ENCODE measurements around the gene IRAK2. TPM values are rescaled to one million over a fixed set of nuclear protein-coding genes. Genes with fewer than 3 reads are reported as not detected.

Gene IRAK2
- total RNA-seq, 1 donor from 2014 or later: 2.0 TPM

GRCh38 chr3:10187944-10188343, 23.2 kb downstream of the IRAK2 start:
- FAIRE-seq (no peak), DNase-seq (ENCODE audit: low read depth) (no peak)
- Histone ChIP-seq H3K79me2 (ENCODE audit: insufficient read depth, low read length) (no peaks in the 10 kb centered on the region), H3K27me3 (ENCODE audit: insufficient read depth, low read length) (no peaks in the 10 kb centered on the region), H3K4me3 (ENCODE audit: insufficient read depth, low read depth, low read length) (no peak overlapping the region), H3K36me3 (ENCODE audit: insufficient read depth, low read length) (no peaks in the 10 kb centered on the region), H3K27ac (ENCODE audit: low read depth, low read length) (no peak overlapping the region), H3K9me3 (ENCODE audit: insufficient read depth, low read depth, low read length) (no peaks in the 10 kb centered on the region), H2AFZ (ENCODE audit: low read depth, low read length) (no peak overlapping the region), H4K20me1 (ENCODE audit: insufficient read depth, low read length) (no peaks in the 10 kb centered on the region), H3K4me1 (ENCODE audit: insufficient read depth, low read length) (peaks cover 24% of the 10 kb centered on the region), H3K4me2 (ENCODE audit: low read length) (no peak overlapping the region), H3K9ac (ENCODE audit: low read length) (no peak overlapping the region)
- Mint-ChIP-seq H3K4me1 (ENCODE audit: low read depth, unreplicated experiment) (peaks cover 28% of the 10 kb centered on the region), H3K9me3 (ENCODE audit: unreplicated experiment) (no peaks in the 10 kb centered on the region), H3K36me3 (ENCODE audit: low read depth, unreplicated experiment) (peaks cover 3% of the 10 kb centered on the region), H3K27ac (ENCODE audit: unreplicated experiment) (no peak overlapping the region), H3K27me3 (ENCODE audit: low read depth, unreplicated experiment) (no peaks in the 10 kb centered on the region), H3K4me3 (ENCODE audit: unreplicated experiment) (no peak overlapping the region)
- no peak for TF ChIP-seq CTCF (IDR thresholded peaks at IDR 0.05; ENCODE audit: insufficient read depth, low read depth, low read length)
- TF ChIP-seq EZH2 (IDR thresholded peaks at IDR 0.05; ENCODE audit: insufficient read depth, low read length): no peak

GRCh38 chr3:10188804-10189556, 24.3 kb downstream of the IRAK2 start:
- no peak overlapping the region for H3K27ac Mint-ChIP-seq (ENCODE audit: unreplicated experiment)
- Histone ChIP-seq H4K20me1 (ENCODE audit: insufficient read depth, low read length) (no peaks in the 10 kb centered on the region), H2AFZ (ENCODE audit: low read depth, low read length) (no peak overlapping the region), H3K79me2 (ENCODE audit: insufficient read depth, low read length) (no peaks in the 10 kb centered on the region), H3K4me3 (ENCODE audit: insufficient read depth, low read depth, low read length) (no peak overlapping the region), H3K9me3 (ENCODE audit: insufficient read depth, low read depth, low read length) (no peaks in the 10 kb centered on the region), H3K27ac (ENCODE audit: low read depth, low read length) (no peak overlapping the region), H3K27me3 (ENCODE audit: insufficient read depth, low read length) (no peaks in the 10 kb centered on the region), H3K36me3 (ENCODE audit: insufficient read depth, low read length) (no peaks in the 10 kb centered on the region), H3K4me2 (ENCODE audit: low read length) (no peak overlapping the region), H3K4me1 (ENCODE audit: insufficient read depth, low read length) (peaks cover 34% of the 10 kb centered on the region), H3K9ac (ENCODE audit: low read length) (no peak overlapping the region)
- peaks cover 3% of the 10 kb centered on the region for H3K36me3 Mint-ChIP-seq (ENCODE audit: low read depth, unreplicated experiment)
- H3K4me3 Mint-ChIP-seq (ENCODE audit: unreplicated experiment): no peak overlapping the region
- no peaks in the 10 kb centered on the region for H3K9me3 Mint-ChIP-seq (ENCODE audit: unreplicated experiment)
- no peaks in the 10 kb centered on the region for H3K27me3 Mint-ChIP-seq (ENCODE audit: low read depth, unreplicated experiment)
- peaks cover 32% of the 10 kb centered on the region for H3K4me1 Mint-ChIP-seq (ENCODE audit: low read depth, unreplicated experiment)
- FAIRE-seq (no peak), DNase-seq (ENCODE audit: low read depth) (no peak)
- TF ChIP-seq CTCF (IDR thresholded peaks at IDR 0.05; ENCODE audit: insufficient read depth, low read depth, low read length): no peak
- no peak for TF ChIP-seq EZH2 (IDR thresholded peaks at IDR 0.05; ENCODE audit: insufficient read depth, low read length)

All from astrocyte (in vitro differentiated cells and primary cell).